Trophoblast cell (in vitro differentiated cells and primary cell): ENCODE measurements around the gene MESP1.
A peak's percentile ranks its signal among the peaks of the same experiment; 100 is the strongest.

Source experiments
- DNase-seq, 2 donors: peaks; one replicate each; pipeline ENCODE4 v3.0.0-alpha.2; 2016
- H2AFZ ChIP-seq: 2 replicates; pipeline ENCODE4 v1.6.1; 2013; ENCODE audit warnings: low read length, moderate library complexity, mild to moderate bottlenecking; ENCODE audit not compliant: insufficient read depth, poor library complexity
- H2AK5ac ChIP-seq: 2 replicates; pipeline ENCODE4 v1.6.1; 2013; ENCODE audit warnings: mild to moderate bottlenecking, low read length
- H2BK120ac ChIP-seq: 2 replicates; pipeline ENCODE4 v1.6.1; 2013; ENCODE audit warnings: low read length, mild to moderate bottlenecking, moderate library complexity; ENCODE audit not compliant: insufficient read depth, poor library complexity
- H2BK12ac ChIP-seq: 2 replicates; pipeline ENCODE4 v1.6.1; 2013; ENCODE audit warnings: mild to moderate bottlenecking, low read length, moderate library complexity
- H2BK5ac ChIP-seq: 2 replicates; pipeline ENCODE4 v1.6.1; 2013; ENCODE audit warnings: low read length, low read depth, moderate library complexity, mild to moderate bottlenecking; ENCODE audit not compliant: poor library complexity
- H3K14ac ChIP-seq: 2 replicates; pipeline ENCODE4 v1.6.1; 2013; ENCODE audit warnings: mild to moderate bottlenecking, low read length
- H3K18ac ChIP-seq: 2 replicates; pipeline ENCODE4 v1.6.1; 2013; ENCODE audit warnings: mild to moderate bottlenecking, low read length
- H3K23ac ChIP-seq: 2 replicates; pipeline ENCODE4 v1.6.1; 2013; ENCODE audit warnings: low read length
- H3K27ac ChIP-seq: 2 replicates; pipeline ENCODE4 v1.5.1; 2013; ENCODE audit warnings: low read depth, mild to moderate bottlenecking, inconsistent platforms, low read length, moderate library complexity
- H3K27me3 ChIP-seq: 2 replicates; pipeline ENCODE4 v1.6.1; 2013; ENCODE audit warnings: inconsistent platforms, mild to moderate bottlenecking, low read length, moderate library complexity; ENCODE audit not compliant: insufficient read depth
- H3K36me3 ChIP-seq, 2 experiments: 1 replicate in 1 of 2; 2 replicates in 1 of 2; pipeline ENCODE4 v1.6.1; 2013; ENCODE audit warnings: low read length in 2 of 2, mild to moderate bottlenecking in 2 of 2, moderate library complexity in 1 of 2; ENCODE audit not compliant: insufficient read depth in 2 of 2, control insufficient read depth in 1 of 2
- H3K4ac ChIP-seq: 2 replicates; pipeline ENCODE4 v1.6.1; 2013; ENCODE audit warnings: low read depth, mild to moderate bottlenecking, low read length, moderate library complexity
- H3K4me1 ChIP-seq, 2 experiments: 1 replicate in 1 of 2; 2 replicates in 1 of 2; pipeline ENCODE4 v1.6.1; 2013; ENCODE audit warnings: low read length in 2 of 2, mild to moderate bottlenecking in 2 of 2, moderate library complexity in 1 of 2; ENCODE audit not compliant: insufficient read depth in 2 of 2, control insufficient read depth in 1 of 2
- H3K4me2 ChIP-seq: 2 replicates; pipeline ENCODE4 v1.6.1; 2013; ENCODE audit warnings: inconsistent platforms, mild to moderate bottlenecking, low read length, moderate library complexity
- H3K4me3 ChIP-seq: 2 replicates; pipeline ENCODE4 v1.5.1; 2013; ENCODE audit warnings: mild to moderate bottlenecking, low read depth, low read length, inconsistent platforms
- H3K79me1 ChIP-seq: one replicate; pipeline ENCODE4 v1.6.1; 2013; ENCODE audit warnings: low read length
- H3K79me2 ChIP-seq: 2 replicates; pipeline ENCODE4 v1.6.1; 2013; ENCODE audit warnings: low read length, mild to moderate bottlenecking; ENCODE audit not compliant: control insufficient read depth, insufficient read depth, poor library complexity
- H3K9ac ChIP-seq: 2 replicates; pipeline ENCODE4 v1.6.1; 2013; ENCODE audit warnings: mild to moderate bottlenecking, low read length
- H3K9me3 ChIP-seq: 2 replicates; pipeline ENCODE4 v1.6.1; 2013; ENCODE audit warnings: low read depth, mild to moderate bottlenecking, control low read depth, inconsistent platforms, low read length; ENCODE audit not compliant: insufficient read depth
- H4K12ac ChIP-seq: 2 replicates; pipeline ENCODE4 v1.6.1; 2013; ENCODE audit warnings: low read depth, mild to moderate bottlenecking, low read length, moderate library complexity
- H4K8ac ChIP-seq: 2 replicates; pipeline ENCODE4 v1.6.1; 2013; ENCODE audit warnings: low read depth, mild to moderate bottlenecking, low read length, moderate library complexity
- H4K91ac ChIP-seq: one replicate; pipeline ENCODE4 v1.6.1; 2013; ENCODE audit warnings: low read depth, mild to moderate bottlenecking, low read length, moderate library complexity
- WGBS: extraction: QIAGEN DNeasy Blood & Tissue Kit; methylation state at CpG from one replicate; pipeline ENCODE4 v1.1.7; 2013; ENCODE audit warnings: missing lambda C conversion rate; ENCODE audit not compliant: insufficient read length, insufficient coverage; ENCODE audit errors: extremely low coverage; 5-methylcytosine and 5-hydroxymethylcytosine counted together

MESP1 gene

GRCh38 chr15:89778861-89779260 lies 27.8 kb upstream of the MESP1 start:
- no peak for DNase-seq
- H3K79me1 ChIP-seq, result peaks cover 11% of the 10 kb centered on the region
- WGBS, result no CpG with 5 or more reads among the region's 4 CpGs
- H3K9ac ChIP-seq, result no peak overlapping the region
- peaks cover 29 to 40% of the 10 kb centered on the region in 2 experiments for H3K4me1 ChIP-seq
- no peaks in the 10 kb centered on the region for H3K9me3 ChIP-seq
- no peak overlapping the region for H3K4ac ChIP-seq
- no peak overlapping the region for H2AK5ac ChIP-seq
- no peak overlapping the region for H3K4me3 ChIP-seq
- no peak overlapping the region for H3K4me2 ChIP-seq
- H2BK120ac ChIP-seq, result no peak overlapping the region
- H4K12ac ChIP-seq, result no peak overlapping the region
- no peak overlapping the region for H2BK12ac ChIP-seq
- no peak overlapping the region for H3K23ac ChIP-seq
- no peak overlapping the region for H2BK5ac ChIP-seq
- no peak overlapping the region for H4K91ac ChIP-seq
- H3K27me3 ChIP-seq, result no peaks in the 10 kb centered on the region
- no peak overlapping the region for H3K14ac ChIP-seq
- H3K36me3 ChIP-seq, result no peaks in the 10 kb centered on the region
- no peak overlapping the region for H3K27ac ChIP-seq
- no peak overlapping the region for H4K8ac ChIP-seq
- no peak overlapping the region for H3K18ac ChIP-seq
- H2AFZ ChIP-seq, result no peak overlapping the region
- no peaks in the 10 kb centered on the region for H3K79me2 ChIP-seq

- no peak overlapping the region for H3K14ac ChIP-seq
- no peaks in the 10 kb centered on the region for H3K36me3 ChIP-seq
- H3K18ac ChIP-seq, result no peak overlapping the region
- H2AFZ ChIP-seq, result no peak overlapping the region
- H3K79me1 ChIP-seq, result peaks cover 11% of the 10 kb centered on the region
- H3K9ac ChIP-seq, result no peak overlapping the region
- no CpG with 5 or more reads among the region's 10 CpGs for WGBS
- no peak for DNase-seq
- no peak overlapping the region for H2AK5ac ChIP-seq
- H3K27ac ChIP-seq, result no peak overlapping the region
- no peak overlapping the region for H4K8ac ChIP-seq
- no peak overlapping the region for H4K12ac ChIP-seq
- no peak overlapping the region for H4K91ac ChIP-seq
- no peak overlapping the region for H2BK120ac ChIP-seq
- no peak overlapping the region for H3K4ac ChIP-seq
- H3K9me3 ChIP-seq, result no peaks in the 10 kb centered on the region
- no peak overlapping the region for H2BK5ac ChIP-seq
- H3K79me2 ChIP-seq, result no peaks in the 10 kb centered on the region
- no peak overlapping the region for H3K23ac ChIP-seq
- peaks cover 23 to 31% of the 10 kb centered on the region in 2 experiments for H3K4me1 ChIP-seq
- H2BK12ac ChIP-seq, result no peak overlapping the region
- H3K4me3 ChIP-seq, result no peak overlapping the region
- H3K27me3 ChIP-seq, result no peaks in the 10 kb centered on the region
- H3K4me2 ChIP-seq, result no peak overlapping the region
These were observed 26.8 kb upstream of the MESP1 start for GRCh38 chr15:89777782-89778380.

- Histone ChIP-seq H3K9me3 (no peaks in the 10 kb centered on the region), H4K12ac (no peak overlapping the region), H3K36me3 (no peaks in the 10 kb centered on the region), H3K79me2 (no peaks in the 10 kb centered on the region), H2BK5ac (no peak overlapping the region), H3K4me2 (peak overlapping the region; percentile 78), H3K27ac (no peak overlapping the region), H2BK120ac (no peak overlapping the region), H3K9ac (no peak overlapping the region), H3K4ac (no peak overlapping the region), H3K4me3 (no peak overlapping the region), H3K18ac (peak overlapping the region; percentile 7), H4K8ac (peak overlapping the region; percentile 63), H2AFZ (peak overlapping the region; percentile 58), H2AK5ac (no peak overlapping the region), H3K79me1 (peaks cover 11% of the 10 kb centered on the region), H3K23ac (no peak overlapping the region), H2BK12ac (no peak overlapping the region), H3K14ac (no peak overlapping the region), H3K27me3 (no peaks in the 10 kb centered on the region), H3K4me1 (peaks cover 20 to 27% of the 10 kb centered on the region in 2 experiments), H4K91ac (peak overlapping the region; percentile 50)
- no CpG with 5 or more reads among the region's 25 CpGs for WGBS
- no peak for DNase-seq
These were observed 26.2 kb upstream of the MESP1 start for GRCh38 chr15:89777073-89777751.

GRCh38 chr15:89776274-89777072 lies 25.4 kb upstream of the MESP1 start, which contains the start of gene MESP2:
Gene MESP2 (plus strand): TSS chr15:89776332. CDS start chr15:89776358, 26 bp downstream.
- no peaks in the 10 kb centered on the region for H3K36me3 ChIP-seq
- no peaks in the 10 kb centered on the region for H3K79me2 ChIP-seq
- H3K9ac ChIP-seq, result no peak within 1 kb of the TSS
- H2BK12ac ChIP-seq, result peak within 1 kb of the TSS; percentile 44
- H3K9me3 ChIP-seq, result no peaks in the 10 kb centered on the region
- H3K79me1 ChIP-seq, result peaks cover 11% of the 10 kb centered on the region
- H2AK5ac ChIP-seq, result no peak within 1 kb of the TSS
- H3K14ac ChIP-seq, result peak within 1 kb of the TSS; percentile 45
- H2BK5ac ChIP-seq, result no peak within 1 kb of the TSS
- H2AFZ ChIP-seq, result peak within 1 kb of the TSS; percentile 58
- peak within 1 kb of the TSS; percentile 20 for H3K4me3 ChIP-seq
- peak within 1 kb of the TSS; percentile 28 for H3K4ac ChIP-seq
- peak within 1 kb of the TSS; percentile 31 for H3K18ac ChIP-seq
- H3K23ac ChIP-seq, result no peak within 1 kb of the TSS
- peak within 1 kb of the TSS; percentile 23 for H2BK120ac ChIP-seq
- peak; percentile 89 to 93 for DNase-seq
- WGBS, result no CpG with 5 or more reads among the region's 82 CpGs
- H3K4me2 ChIP-seq, result peak within 1 kb of the TSS; percentile 78
- no peaks in the 10 kb centered on the region for H3K27me3 ChIP-seq
- H3K27ac ChIP-seq, result no peak within 1 kb of the TSS
- H3K4me1 ChIP-seq, result peaks cover 15 to 22% of the 10 kb centered on the region in 2 experiments
- H4K8ac ChIP-seq, result peak within 1 kb of the TSS; percentile 63
- H4K12ac ChIP-seq, result peak within 1 kb of the TSS; percentile 22
- H4K91ac ChIP-seq, result peak within 1 kb of the TSS; percentile 50
